Left lobe of liver (tissue), 2 donors: ENCODE results near the gene NLGN1. TPM values are rescaled to one million over a fixed set of nuclear protein-coding genes. Genes with fewer than 3 reads are reported as not detected.
"Not testable (repeated sequence)": the region's sequence is repeated elsewhere in the genome, so short reads cannot be mapped to it uniquely, and the experiment has no call there.

Experiments
- ATAC-seq: fragments of 200-7000 bp; cut with Tn5 transposase; one replicate; pipeline ENCODE4 v1.9.1; 2020; ENCODE audit warnings: mild to moderate bottlenecking, moderate library complexity
- DNase-seq: peaks from one replicate; pipeline ENCODE4 v3.0.0-alpha.2; 2020; ENCODE audit warnings: low spot score
- total RNA-seq: library from RNA; stranded (reverse); gene quantifications from one replicate; pipeline ENCODE4 v1.2.1, GENCODE V29; 2021
- donor health status: DM: no; HTN: no; CAD: no; lungs with moderate emphysema.
- donor health status: DM: no; HTN: yes; CAD: no.

NLGN1 gene
- total RNA-seq = not detected

GRCh38 chr3:173397161-173398110 lies at the start of gene NLGN1:
Gene NLGN1 (plus strand): TSS chr3:173397744.
- ATAC-seq (peak; percentile 61), DNase-seq (no peak)

- no peak for ATAC-seq
- no peak for DNase-seq
Observed at GRCh38 chr3:173351886-173352285, 45.7 kb upstream of the NLGN1 start.

- ATAC-seq, DNase-seq: not testable (repeated sequence)
Observed at GRCh38 chr3:173353137-173353536, 44.4 kb upstream of the NLGN1 start.

DNA sequence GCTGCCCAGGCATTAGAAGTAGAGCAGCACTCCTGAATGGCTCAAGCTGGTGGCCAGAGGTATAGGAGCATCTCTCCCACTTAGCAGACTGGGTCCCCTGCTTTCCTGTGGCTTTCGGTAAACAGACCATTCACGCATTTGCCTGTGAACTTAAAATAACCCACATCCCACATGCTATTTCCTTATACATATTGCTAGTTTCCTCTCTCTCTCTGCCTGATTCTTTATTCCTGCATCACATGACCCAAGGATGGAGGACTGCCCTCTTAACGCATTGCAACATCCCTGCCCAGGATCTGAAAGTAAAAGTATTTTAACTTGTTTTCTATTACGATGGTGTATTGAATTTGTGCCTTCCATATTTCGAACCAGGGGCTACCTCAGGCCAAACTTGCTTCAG lies 43.4 kb upstream of the NLGN1 start:
- DNase-seq (no peak), ATAC-seq (no peak)

- ATAC-seq (peak; percentile 52), DNase-seq (no peak)
Observed at GRCh38 chr3:173371848-173372487, 25.6 kb upstream of the NLGN1 start.

GRCh38 chr3:173380681-173381080 lies 16.9 kb upstream of the NLGN1 start:
- ATAC-seq (no peak), DNase-seq (no peak)

DNA sequence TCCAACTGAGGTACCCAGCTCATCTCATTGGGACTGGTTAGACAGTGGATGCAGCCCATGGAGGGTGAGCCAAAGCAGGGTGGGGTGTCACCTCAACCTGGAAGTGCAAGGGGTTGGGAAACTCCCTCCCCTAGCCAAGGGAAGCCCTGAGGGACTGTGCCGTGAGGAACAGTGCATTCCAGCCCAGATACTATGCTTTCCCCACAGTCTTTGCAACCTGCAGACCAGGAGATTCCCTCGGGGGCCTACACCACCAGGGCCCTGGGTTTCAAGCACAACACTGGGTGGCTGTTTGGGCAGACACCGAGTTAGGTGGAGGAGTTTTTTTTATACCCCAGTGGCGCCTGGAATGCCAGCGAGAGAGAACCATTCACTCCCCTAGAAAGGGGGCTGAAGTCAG lies 15.6 kb upstream of the NLGN1 start:
- not testable (repeated sequence) for ATAC-seq, DNase-seq

DNA sequence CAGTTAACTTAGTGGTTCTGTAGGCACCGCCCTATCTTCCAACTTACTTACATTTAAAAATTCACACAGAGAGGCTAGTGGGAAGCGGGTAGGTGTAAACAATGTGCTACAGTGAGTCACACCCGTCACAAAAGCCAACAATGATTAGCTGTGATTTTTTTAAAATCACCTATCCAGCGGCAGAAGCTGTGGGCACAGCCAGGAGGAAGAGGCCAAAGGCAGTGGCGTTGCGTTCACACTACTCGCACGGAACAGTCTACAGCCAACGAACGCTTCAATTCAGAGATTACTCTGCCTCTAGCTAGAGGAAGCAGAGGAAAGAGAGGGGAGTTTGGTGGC lies 2.5 kb upstream of the NLGN1 start:
- DNase-seq (no peak), ATAC-seq (peak; percentile 41)

DNA sequence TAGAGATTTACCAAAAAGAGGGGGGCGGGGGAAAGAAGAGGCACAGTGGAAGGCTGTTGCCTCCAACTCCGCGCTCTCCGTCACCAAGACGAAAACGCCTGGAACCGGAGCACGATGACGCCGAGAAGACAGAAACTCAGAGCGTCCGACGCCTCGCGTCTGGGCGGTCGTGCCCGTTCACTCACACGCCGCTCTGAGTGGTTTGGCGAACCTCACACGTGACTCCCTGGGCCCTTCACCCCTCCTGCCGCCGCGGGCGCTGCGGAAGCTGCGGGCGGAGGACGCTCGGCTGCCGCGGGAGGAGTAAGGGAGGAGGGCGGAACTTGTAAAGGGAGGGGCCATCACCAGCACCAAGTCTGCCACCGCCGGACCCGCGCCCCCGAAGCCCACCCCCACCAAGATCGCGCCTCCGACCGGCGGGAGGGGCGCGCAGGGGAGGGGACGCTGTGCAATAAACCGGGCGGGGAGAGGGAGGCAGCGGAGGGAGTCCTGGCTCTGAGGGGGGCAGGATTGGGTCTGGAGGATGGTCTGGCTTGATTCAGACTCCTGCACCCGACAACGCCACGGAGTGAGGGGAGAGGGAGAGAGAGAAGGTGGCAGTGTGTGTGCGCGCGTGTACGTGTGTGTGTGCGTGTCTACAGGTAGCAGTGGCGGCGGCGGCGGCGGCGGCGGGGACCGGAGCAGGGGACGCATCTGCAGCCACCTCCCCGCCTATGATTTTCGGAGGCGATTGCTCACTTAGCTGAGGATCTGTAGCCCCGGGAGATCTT lies 1.9 kb upstream of the NLGN1 start:
- ATAC-seq (peak; percentile 88), DNase-seq (peak; percentile 51)

GRCh38 chr3:173396191-173397041 lies 1.1 kb upstream of the NLGN1 start:
- no peak for ATAC-seq
- DNase-seq = no peak

GRCh38 chr3:173398111-173398479 lies 551 bp downstream of the NLGN1 start:
- no peak for DNase-seq
- ATAC-seq = no peak

DNA sequence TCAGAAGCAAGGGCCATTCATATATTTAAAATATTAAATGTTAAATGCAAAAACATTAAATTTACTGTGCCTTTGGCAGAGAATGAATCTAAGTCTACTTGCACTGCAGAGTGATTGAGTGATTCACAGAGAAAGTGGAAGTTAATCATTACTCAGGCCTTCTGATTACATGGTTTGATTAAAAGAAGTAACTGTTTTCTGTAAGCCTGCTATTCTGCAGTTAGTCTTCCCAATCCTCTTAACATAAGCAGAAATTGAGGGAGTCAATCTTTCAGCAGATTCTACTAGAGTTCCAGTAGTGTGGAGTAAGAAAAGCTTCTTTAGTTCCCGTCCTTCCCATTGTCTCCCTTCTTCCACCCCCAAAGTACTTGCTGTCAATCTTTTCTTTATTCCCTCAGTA lies 1.5 kb downstream of the NLGN1 start:
- no peak for ATAC-seq
- DNase-seq = no peak

GRCh38 chr3:173401369-173401768 lies 3.8 kb downstream of the NLGN1 start:
- ATAC-seq (no peak), DNase-seq (no peak)

GRCh38 chr3:173402656-173403055 lies 5.1 kb downstream of the NLGN1 start:
- no peak for ATAC-seq

GRCh38 chr3:173403376-173403775 lies 5.8 kb downstream of the NLGN1 start:
- DNase-seq = no peak
- no peak for ATAC-seq

More at GRCh38 chr3:173402656-173403055, 5.1 kb downstream of the NLGN1 start:
- no peak for DNase-seq

DNA sequence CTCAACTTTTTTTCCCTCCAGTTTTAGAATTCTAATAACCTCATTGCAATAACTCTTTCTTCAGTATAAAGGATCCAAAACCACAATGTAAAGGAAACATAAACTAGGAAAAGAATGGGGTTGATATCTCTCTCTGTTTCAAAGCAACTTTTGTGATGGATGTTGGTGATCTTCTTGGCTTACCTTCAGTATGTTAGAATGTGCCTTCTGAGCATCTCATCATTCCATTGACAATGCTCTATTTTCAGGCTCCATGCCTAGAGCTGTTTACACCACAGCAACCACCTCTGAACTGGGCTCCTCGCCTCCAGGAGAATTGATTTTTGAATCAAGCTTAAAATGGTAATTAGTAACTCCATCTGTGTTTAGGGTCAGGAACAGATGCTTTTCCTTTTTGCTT lies 6.6 kb downstream of the NLGN1 start:
- ATAC-seq (no peak), DNase-seq (no peak)

GRCh38 chr3:173410436-173410835 lies 12.9 kb downstream of the NLGN1 start:
- ATAC-seq (no peak), DNase-seq (no peak)

GRCh38 chr3:173410849-173411248 lies 13.3 kb downstream of the NLGN1 start:
- ATAC-seq = no peak
- DNase-seq = no peak

DNA sequence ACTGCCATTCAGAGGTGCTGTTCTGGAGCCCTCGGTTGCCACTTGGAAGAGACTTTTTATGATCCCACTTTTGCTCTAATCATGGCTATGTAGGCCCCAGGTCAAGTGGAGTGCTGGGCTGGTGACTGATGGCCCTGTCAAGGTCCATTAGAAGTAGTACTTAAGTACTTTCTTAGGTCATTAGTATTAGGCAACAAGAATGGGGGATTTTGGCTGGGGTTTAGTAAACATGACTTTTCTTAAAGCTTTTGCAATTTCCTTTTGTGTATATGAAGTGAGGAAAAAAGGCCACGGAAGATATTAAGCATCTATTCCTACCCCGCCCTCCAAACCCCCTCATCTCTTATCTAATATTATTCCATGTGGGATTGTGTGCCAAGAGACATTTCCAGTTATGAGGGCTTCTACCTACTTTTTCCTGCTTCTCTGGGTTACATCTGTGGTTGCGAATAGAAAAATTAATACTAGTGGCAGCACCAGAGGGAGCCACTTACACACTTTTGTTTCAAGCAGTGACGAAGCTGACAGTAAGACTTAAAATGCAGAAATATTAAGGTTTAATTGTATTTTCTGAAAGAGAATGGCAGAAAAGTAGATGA lies 13.9 kb downstream of the NLGN1 start:
- no peak for DNase-seq

DNA sequence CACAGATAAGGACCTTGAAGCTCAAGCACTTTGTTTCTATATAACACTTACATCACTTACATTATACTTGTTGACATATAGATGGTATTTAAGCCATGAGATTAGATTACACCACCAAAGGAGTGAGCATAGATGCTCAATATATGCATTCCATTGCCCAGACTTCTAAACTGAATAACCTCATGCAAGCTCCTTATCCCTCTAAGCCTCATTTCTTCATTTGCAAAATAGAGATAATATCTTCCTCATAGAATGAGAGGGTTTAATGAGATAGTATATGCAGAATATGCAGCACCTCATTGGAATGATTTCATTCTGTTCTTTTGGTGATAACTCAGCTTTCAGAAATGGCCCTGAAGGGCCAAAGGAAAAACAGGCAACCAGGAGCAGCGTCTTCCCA lies 18.5 kb downstream of the NLGN1 start:
- ATAC-seq = no peak

More for the DNA sequence above, 13.9 kb downstream of the NLGN1 start:
- ATAC-seq = no peak

More for the DNA sequence above, 18.5 kb downstream of the NLGN1 start:
- DNase-seq = no peak
